ENCODE data around the gene ERP27.

Gene ERP27

GRCh38 chr12:14959126-14959440 lies 20.7 kb upstream of the ERP27 start:
- no peak for DNase-seq (ENCODE audit: extremely low spot score)
- TF ChIP-seq SUZ12 (IDR thresholded peaks at IDR 0.05), result no peak
- no peak for TF ChIP-seq PKNOX1 (IDR thresholded peaks at IDR 0.05)
- no peak for TF ChIP-seq FOXM1 (IDR thresholded peaks at IDR 0.05; ENCODE audit: borderline replicate concordance)
- TF ChIP-seq FOXK2 (IDR thresholded peaks at IDR 0.05), result no peak
- no peak for TF ChIP-seq ARNT (IDR thresholded peaks at IDR 0.05)
- TF ChIP-seq NFRKB (IDR thresholded peaks at IDR 0.05), result no peak
- TF ChIP-seq ELF4 (IDR thresholded peaks at IDR 0.05), result no peak
- TF ChIP-seq L3MBTL2 (conservative IDR thresholded peaks at IDR 0.05), result no peak
- TF ChIP-seq ZNF384 (IDR thresholded peaks at IDR 0.05), result no peak
- no peak for TF ChIP-seq SP1 (IDR thresholded peaks at IDR 0.05)
- ChIA-PET CTCF (no interaction called here), POLR2A (no interaction called here)

- CTCF ChIA-PET, result no interaction called here
- TF ChIP-seq LEF1 (IDR thresholded peaks at IDR 0.05; ENCODE audit: borderline replicate concordance) (no peak), PKNOX1 (IDR thresholded peaks at IDR 0.05) (no peak), FOXM1 (IDR thresholded peaks at IDR 0.05; ENCODE audit: borderline replicate concordance) (no peak), SUZ12 (IDR thresholded peaks at IDR 0.05) (no peak), FOXA1 (IDR thresholded peaks at IDR 0.05) (no peak), HDGF (IDR thresholded peaks at IDR 0.05; ENCODE audit: borderline replicate concordance) (no peak), CTBP1 (IDR thresholded peaks at IDR 0.05; ENCODE audit: borderline replicate concordance) (no peak), NFRKB (IDR thresholded peaks at IDR 0.05) (no peak), ELF4 (IDR thresholded peaks at IDR 0.05) (no peak), FOXK2 (IDR thresholded peaks at IDR 0.05) (no peak), L3MBTL2 (conservative IDR thresholded peaks at IDR 0.05) (no peak), BHLHE40 (IDR thresholded peaks at IDR 0.05; ENCODE audit: borderline replicate concordance) (no peak)
- POLR2A ChIA-PET, result no interaction called here
- DNase-seq (ENCODE audit: extremely low spot score), result no peak
Observed at GRCh38 chr12:14958361-14959125, 20.2 kb upstream of the ERP27 start.

GRCh38 chr12:14957551-14958168 lies 19.3 kb upstream of the ERP27 start:
- no peak for DNase-seq (ENCODE audit: extremely low spot score)
- CTCF ChIA-PET, result no interaction called here
- no peak for TF ChIP-seq L3MBTL2 (conservative IDR thresholded peaks at IDR 0.05)
- TF ChIP-seq CTBP1 (IDR thresholded peaks at IDR 0.05; ENCODE audit: borderline replicate concordance), result no peak
- TF ChIP-seq SUZ12 (IDR thresholded peaks at IDR 0.05), result no peak
- TF ChIP-seq PKNOX1 (IDR thresholded peaks at IDR 0.05), result no peak
- no peak for TF ChIP-seq BHLHE40 (IDR thresholded peaks at IDR 0.05; ENCODE audit: borderline replicate concordance)
- no peak for TF ChIP-seq FOXA1 (IDR thresholded peaks at IDR 0.05)
- TF ChIP-seq ZNF384 (IDR thresholded peaks at IDR 0.05), result no peak
- POLR2A ChIA-PET, result no interaction called here

- POLR2A ChIA-PET, result no interaction called here
- CTCF ChIA-PET, result no interaction called here
- DNase-seq (ENCODE audit: extremely low spot score), result no peak
- TF ChIP-seq FOXM1 (IDR thresholded peaks at IDR 0.05; ENCODE audit: borderline replicate concordance) (no peak), ARNT (IDR thresholded peaks at IDR 0.05) (no peak), FOXA1 (IDR thresholded peaks at IDR 0.05) (no peak), CTBP1 (IDR thresholded peaks at IDR 0.05; ENCODE audit: borderline replicate concordance) (no peak), LEF1 (IDR thresholded peaks at IDR 0.05; ENCODE audit: borderline replicate concordance) (no peak), ZNF384 (IDR thresholded peaks at IDR 0.05) (no peak), HDGF (IDR thresholded peaks at IDR 0.05; ENCODE audit: borderline replicate concordance) (no peak), SP1 (IDR thresholded peaks at IDR 0.05) (no peak), BHLHE40 (IDR thresholded peaks at IDR 0.05; ENCODE audit: borderline replicate concordance) (no peak), ELF4 (IDR thresholded peaks at IDR 0.05) (no peak), FOXK2 (IDR thresholded peaks at IDR 0.05) (no peak), SUZ12 (IDR thresholded peaks at IDR 0.05) (no peak), PKNOX1 (IDR thresholded peaks at IDR 0.05) (no peak), L3MBTL2 (conservative IDR thresholded peaks at IDR 0.05) (no peak), NFRKB (IDR thresholded peaks at IDR 0.05) (no peak), TARDBP (IDR thresholded peaks at IDR 0.05) (no peak)
Observed at GRCh38 chr12:14956905-14957304, 18.6 kb upstream of the ERP27 start.

GRCh38 chr12:14956024-14956891 lies 17.9 kb upstream of the ERP27 start:
- no peak for DNase-seq (ENCODE audit: extremely low spot score)
- POLR2A ChIA-PET, result no interaction called here
- TF ChIP-seq CTBP1 (IDR thresholded peaks at IDR 0.05; ENCODE audit: borderline replicate concordance), result no peak
- no peak for TF ChIP-seq FOXA1 (IDR thresholded peaks at IDR 0.05)
- TF ChIP-seq ARNT (IDR thresholded peaks at IDR 0.05), result no peak
- TF ChIP-seq TARDBP (IDR thresholded peaks at IDR 0.05), result no peak
- TF ChIP-seq PKNOX1 (IDR thresholded peaks at IDR 0.05), result no peak
- TF ChIP-seq HDGF (IDR thresholded peaks at IDR 0.05; ENCODE audit: borderline replicate concordance), result no peak
- TF ChIP-seq SP1 (IDR thresholded peaks at IDR 0.05), result no peak
- no peak for TF ChIP-seq FOXK2 (IDR thresholded peaks at IDR 0.05)
- TF ChIP-seq L3MBTL2 (conservative IDR thresholded peaks at IDR 0.05), result no peak
- no peak for TF ChIP-seq LEF1 (IDR thresholded peaks at IDR 0.05; ENCODE audit: borderline replicate concordance)
- TF ChIP-seq ELF4 (IDR thresholded peaks at IDR 0.05), result no peak
- no peak for TF ChIP-seq FOXM1 (IDR thresholded peaks at IDR 0.05; ENCODE audit: borderline replicate concordance)
- no peak for TF ChIP-seq BHLHE40 (IDR thresholded peaks at IDR 0.05; ENCODE audit: borderline replicate concordance)
- TF ChIP-seq SUZ12 (IDR thresholded peaks at IDR 0.05), result no peak
- no peak for TF ChIP-seq ZNF384 (IDR thresholded peaks at IDR 0.05)
- TF ChIP-seq NFRKB (IDR thresholded peaks at IDR 0.05), result no peak
- CTCF ChIA-PET, result no interaction called here
